ENCODE data around the gene STMN3.

Gene STMN3

GRCh38 chr20:63691711-63692435 lies 38.6 kb upstream of the STMN3 start:
- DNase-seq: no peak

GRCh38 chr20:63690898-63691710 lies 37.9 kb upstream of the STMN3 start:
- no peak for DNase-seq

DNA sequence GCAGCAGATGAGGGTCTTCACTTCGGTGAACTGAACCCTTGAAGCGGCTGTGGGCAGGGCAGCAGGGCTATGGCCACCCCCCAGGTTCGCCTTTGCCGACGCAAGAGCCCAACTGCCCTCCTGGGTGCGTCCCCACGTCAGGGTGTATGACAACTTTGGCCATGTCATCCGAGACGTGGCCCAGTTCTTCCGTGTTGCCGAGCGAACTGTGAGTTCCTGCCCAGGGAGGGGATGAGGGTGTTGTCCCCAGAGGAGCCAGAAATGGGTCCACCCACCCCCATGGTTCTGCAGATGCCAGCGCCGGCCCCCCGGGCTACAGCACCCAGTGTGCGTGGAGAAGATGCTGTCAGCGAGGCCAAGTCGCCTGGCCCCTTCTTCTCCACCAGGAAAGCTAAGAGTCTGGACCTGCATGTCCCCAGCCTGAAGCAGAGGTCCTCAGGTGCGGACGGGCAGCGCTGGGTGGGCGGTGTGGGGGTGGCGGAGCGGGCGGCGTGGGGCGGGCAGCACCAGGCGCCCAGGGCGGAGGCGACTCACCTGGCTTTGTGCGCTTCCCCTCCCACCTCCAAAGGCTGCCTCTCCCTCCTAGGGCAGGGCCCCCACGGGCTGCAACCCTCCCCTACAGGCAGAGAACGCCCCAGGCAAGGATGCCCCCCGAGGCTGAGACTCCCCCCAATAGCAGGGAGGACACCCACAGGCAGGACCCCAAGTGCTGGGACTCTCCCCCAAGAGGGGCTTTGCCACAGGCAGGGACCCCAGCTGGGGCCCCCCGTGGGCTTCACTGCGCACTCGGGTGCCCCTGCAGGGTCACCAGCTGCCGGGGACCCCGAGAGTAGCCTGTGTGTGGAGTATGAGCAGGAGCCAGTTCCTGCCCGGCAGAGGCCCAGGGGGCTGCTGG lies 37.0 kb upstream of the STMN3 start:
- DNase-seq: no peak

DNA sequence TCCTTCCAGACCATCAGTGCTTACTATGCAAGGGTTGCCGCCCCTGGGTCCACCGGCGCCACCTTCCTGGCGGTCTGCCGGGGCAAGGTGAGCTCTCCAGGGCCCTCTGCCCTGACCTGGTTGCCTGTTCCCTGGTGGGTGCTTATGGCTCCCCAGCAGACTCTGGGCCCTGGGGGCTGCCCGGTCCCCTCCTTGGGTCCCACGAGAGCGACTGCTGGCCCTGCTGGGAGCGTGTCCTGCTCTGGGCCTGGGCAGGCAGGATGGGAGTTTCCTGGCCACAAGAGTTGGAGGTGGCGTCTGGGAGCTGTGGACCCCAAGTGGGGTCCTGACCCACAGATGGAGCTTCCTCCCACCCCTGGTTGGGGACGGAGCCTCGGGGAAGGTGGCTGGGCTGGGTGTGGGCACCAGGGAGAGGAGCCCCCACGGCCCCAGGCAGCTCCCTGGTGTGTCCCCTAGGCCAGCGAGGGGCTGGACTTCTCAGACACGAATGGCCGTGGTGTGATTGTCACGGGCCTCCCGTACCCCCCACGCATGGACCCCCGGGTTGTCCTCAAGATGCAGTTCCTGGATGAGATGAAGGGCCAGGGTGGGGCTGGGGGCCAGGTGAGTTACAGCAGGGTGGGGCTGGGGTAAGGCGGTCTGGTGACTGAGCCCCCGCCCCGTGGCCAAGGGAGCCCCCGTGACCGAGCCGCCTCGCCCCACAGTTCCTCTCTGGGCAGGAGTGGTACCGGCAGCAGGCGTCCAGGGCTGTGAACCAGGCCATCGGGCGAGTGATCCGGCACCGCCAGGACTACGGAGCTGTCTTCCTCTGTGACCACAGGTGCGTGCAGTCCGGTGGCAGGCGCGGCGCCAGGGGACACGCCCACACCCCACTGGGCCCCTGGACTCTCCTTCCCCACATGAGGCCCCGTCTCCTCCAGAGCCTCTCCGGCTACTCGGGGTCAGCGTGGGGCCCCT lies 36.1 kb upstream of the STMN3 start:
- no peak for DNase-seq

- no peak for DNase-seq
Observed at GRCh38 chr20:63688228-63689045, 35.2 kb upstream of the STMN3 start.

GRCh38 chr20:63687419-63688178 lies 34.4 kb upstream of the STMN3 start:
- DNase-seq: no peak

- no peak for DNase-seq
Observed at GRCh38 chr20:63686492-63687321, 33.5 kb upstream of the STMN3 start.

- DNase-seq: no peak
Observed at GRCh38 chr20:63686094-63686491, 32.9 kb upstream of the STMN3 start.

DNA sequence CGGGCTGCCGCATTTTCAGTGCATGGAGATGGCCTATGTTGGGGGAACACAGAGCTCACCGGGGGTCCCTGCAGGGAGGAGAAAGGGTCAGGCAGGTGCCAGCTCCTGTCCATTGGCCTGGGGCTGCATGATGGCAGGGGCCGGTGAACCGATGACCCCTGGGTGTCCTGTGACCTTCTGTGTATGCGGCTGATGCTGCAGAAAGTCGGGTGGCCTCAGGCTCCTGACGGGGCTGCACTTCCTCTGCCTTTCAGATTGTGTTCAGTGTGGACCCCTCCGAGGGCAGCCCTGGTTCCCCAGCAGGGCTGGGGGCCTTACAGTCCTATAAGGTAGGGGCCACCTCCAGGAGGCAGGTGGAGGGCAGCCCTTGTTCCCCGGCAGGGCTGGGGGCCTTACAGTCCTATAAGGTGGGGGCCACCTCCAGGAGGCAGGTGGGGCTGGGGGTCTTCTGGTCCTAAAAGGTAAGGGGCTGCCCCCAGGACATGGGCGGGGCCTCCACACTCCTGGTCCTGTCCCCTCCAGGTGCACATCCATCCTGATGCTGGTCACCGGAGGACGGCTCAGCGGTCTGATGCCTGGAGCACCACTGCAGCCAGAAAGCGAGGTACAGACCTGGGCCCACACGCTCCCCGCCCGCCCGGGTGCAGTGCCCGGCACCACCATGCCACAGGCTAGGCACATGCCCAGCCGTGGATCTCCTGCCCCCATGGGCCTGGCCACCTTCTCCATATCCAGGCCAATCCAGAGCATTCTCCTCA lies 32.2 kb upstream of the STMN3 start:
- no peak for DNase-seq

DNA sequence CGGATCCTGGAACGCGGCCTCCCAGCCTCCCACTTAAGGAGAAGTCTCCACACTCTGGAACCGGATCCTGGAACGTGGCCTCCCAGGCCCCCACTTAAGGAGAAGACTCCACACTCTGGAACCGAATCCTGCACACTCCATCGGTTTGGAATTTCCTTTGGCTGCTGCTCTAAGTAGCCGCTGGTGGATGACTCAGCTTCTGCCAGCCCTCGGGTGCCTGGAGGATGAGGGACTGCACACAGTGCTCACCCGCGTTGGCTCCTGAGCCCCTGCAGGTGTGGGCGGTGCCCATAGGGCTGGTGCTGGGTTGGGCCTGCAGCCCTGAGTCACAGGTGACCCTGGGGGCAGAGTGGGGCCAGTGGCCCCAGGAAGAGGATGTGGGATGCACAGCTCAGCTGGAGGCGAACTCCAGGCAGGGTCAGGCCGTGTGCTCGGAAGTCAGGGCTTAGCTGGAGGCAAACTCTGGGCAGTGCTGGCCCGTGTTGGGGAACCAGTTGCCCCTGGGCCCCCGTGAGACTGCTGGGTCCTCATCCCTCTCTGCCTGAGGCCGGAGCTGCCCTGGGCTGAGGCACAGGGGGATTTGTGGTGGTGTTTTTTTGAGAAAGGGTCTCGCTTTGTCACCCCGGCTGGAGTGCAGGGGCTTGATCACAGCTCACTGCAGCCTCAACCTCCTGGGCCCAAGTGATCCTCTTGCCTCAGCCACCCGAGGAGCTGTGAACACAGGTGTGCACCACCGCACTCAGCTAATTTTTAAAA lies 29.3 kb upstream of the STMN3 start:
- no peak for DNase-seq

- no peak for DNase-seq
Observed at GRCh38 chr20:63681609-63682142, 28.5 kb upstream of the STMN3 start.

- DNase-seq: no peak
Observed at GRCh38 chr20:63680857-63681608, 27.8 kb upstream of the STMN3 start.

GRCh38 chr20:63680427-63680826 lies 27.2 kb upstream of the STMN3 start:
- no peak for DNase-seq

DNA sequence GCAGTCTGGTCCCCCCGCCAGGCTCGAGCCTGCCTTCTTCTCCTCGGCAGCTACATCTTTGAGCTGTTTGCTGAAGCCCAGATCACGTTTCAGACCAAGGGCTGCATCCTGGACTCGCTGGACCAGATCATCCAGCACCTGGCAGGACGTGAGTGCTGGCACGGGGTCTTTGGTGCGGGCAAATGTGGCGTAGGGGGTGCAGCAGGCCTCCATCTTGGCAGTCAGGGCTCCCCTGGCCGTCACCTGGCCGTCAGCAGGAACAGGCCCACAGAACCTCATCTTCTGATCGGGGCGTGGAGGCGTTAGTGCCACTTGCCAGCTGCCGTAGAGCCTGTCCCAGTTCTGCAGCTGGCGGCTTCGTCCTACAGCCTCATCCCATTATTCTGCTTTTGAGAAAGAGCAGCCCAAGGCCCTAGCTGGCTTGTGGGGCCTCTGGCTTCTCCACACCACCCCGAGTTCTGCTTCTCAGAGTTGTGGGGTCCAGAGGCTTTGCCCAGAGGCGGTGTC lies 26.6 kb upstream of the STMN3 start:
- no peak for DNase-seq

DNA sequence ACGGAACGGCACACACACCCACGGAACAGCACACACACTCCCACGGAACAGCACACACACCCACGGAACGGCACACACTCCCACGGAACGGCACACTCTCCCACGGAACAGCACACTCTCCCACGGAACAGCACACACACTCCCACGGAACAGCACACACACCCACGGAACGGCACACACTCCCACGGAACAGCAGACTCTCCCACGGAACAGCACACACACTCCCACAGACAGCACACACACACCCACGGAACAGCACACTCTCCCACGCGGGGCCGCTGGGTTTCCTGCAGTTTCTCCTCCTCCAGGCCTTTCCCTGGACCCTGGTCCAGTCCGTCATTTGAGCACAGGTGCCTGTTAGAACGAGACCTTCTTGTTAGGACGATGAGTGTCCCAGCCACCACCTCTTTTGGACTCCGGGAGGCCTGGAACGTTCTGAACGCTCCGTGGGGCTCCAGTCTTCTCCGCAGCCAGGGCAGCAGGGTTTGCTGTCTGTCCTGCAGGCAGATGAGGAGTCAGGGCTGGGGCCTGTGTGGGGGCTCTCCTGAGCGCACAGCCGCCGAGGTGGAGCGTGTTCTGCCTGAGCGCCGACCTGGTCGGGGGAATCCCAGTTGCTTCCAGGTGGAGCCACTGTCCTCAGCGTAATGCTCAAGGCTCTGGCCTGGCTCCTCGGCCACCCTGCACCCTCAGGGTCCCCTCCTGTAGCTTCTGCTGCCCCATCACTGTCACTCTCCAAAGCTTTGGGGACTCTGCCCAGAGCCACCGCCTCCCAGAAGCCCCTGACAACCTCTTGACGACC lies 25.6 kb upstream of the STMN3 start:
- DNase-seq: no peak

- no peak for DNase-seq
Observed at GRCh38 chr20:63678071-63678470, 24.8 kb upstream of the STMN3 start.
